H54 (cell line): ENCODE data around the gene AGAP1.

Experiments
- DNase-seq: peaks from one replicate; pipeline ENCODE4 v3.0.0; 2011; ENCODE audit warnings: low spot score, mixed read lengths; ENCODE audit not compliant: insufficient read length
- FAIRE-seq: peaks from 3 replicates; lab custom pipeline; 2011; peaks lifted over from hg19 to GRCh38; lab: Jason Lieb, UNC
- POLR2A ChIP-seq: IDR thresholded peaks from 2 replicates; pipeline ENCODE4 v1.6.1; 2011; ENCODE audit warnings: low read depth, mild to moderate bottlenecking, low read length

Gene AGAP1

DNA sequence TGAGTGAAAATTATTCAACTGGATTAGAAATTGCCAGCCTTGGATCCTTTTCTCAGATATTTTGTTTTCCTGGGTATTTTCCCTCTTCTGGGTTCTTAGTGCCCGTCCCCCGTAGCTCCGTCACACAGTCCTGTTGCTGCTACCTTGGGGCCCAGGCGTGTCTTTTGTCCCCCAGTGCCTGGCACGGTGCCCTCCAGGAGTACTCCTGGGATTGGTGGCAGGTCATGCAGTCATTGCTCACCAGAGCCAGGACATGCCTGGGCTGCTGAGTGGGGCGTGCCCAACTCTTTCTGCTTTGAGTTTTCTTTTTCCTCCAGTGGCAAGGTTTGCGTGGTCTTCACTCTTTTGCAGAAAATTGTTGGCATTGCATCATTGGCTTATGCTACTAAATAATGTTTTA lies 275.2 kb downstream of the AGAP1 start:
- no peak for DNase-seq
- no peak for FAIRE-seq
- TF ChIP-seq POLR2A, result no peak

DNA sequence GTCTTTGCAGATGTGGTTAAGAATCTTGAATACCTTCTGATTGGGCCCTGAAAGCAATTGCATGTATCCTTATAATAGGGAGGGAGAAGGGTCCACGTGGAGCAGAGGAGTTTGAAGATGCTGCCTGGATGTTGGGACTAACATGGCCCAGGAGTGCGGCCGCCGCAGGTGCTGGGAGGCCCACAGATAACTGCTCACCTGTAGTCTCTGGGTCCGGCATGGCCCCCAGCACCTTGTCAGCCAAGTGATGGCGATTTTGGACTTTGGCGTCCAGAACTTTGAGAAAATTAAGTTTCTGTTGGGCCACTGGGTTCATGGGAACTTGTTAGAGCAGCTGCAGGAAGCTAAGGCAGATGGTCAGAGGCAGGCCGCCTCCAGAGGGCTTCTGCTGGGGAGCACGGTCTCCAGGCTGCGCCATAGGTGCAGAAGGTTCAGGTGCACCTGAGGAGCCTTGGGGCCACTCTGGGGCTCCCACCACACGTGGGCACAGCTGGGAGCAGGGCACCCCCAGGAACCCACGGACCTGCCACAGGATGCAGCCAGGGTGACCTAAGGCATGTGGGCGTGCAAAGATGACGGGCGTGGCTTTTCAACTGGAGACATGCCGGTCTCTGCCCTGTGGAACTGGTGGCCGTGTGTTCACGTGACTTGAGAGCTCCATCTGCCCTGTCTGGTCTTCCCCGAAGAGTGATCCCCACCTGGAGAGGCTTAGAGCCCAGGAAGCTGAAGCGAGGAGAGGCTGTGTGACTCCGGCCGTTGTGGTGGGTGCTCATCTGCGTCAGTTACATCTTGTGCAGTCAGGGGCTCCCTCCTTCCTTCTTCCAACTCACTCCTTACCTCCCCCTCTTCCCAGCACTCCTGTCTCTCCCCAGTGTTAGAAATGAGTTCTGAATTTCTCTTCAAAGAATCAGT lies 277.3 kb downstream of the AGAP1 start:
- TF ChIP-seq POLR2A, result no peak
- FAIRE-seq (no peak), DNase-seq (no peak)

DNA sequence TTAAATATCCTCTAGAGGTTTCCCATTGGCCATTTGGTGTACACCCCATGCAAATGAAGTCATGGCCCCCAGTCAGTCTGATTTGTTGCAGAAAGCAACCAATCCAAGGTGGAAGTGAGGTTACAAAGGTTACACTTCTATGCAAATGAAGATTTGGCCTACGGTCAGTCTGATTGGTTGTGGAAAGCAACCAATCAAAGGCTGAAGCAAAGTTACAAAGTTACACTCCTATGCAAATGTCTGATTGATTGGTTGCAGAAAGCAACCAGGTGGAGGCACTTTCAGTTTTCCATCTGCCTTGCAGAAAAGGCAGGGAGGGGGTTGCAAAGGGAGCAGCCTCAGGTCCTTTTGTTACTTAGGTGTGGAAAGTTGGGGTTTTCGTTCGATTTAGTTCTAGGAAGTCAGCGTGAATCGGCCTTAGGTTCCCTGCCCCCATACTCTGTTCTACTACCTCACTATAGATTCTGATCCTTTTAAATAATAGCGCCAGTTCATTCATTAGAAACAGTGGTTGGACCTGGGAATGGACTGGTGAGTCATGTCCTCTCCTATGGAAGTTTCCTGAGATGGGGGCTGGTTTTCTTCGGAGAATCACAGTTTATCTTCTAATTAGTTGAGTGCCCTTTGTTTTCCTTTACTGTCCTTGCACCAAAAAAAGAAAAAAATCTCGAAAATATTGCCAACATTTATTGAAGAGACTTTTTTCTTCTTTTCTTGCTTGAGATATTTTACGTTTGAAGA lies 279.5 kb downstream of the AGAP1 start:
- FAIRE-seq, result no peak
- DNase-seq, result no peak
- no peak for TF ChIP-seq POLR2A

DNA sequence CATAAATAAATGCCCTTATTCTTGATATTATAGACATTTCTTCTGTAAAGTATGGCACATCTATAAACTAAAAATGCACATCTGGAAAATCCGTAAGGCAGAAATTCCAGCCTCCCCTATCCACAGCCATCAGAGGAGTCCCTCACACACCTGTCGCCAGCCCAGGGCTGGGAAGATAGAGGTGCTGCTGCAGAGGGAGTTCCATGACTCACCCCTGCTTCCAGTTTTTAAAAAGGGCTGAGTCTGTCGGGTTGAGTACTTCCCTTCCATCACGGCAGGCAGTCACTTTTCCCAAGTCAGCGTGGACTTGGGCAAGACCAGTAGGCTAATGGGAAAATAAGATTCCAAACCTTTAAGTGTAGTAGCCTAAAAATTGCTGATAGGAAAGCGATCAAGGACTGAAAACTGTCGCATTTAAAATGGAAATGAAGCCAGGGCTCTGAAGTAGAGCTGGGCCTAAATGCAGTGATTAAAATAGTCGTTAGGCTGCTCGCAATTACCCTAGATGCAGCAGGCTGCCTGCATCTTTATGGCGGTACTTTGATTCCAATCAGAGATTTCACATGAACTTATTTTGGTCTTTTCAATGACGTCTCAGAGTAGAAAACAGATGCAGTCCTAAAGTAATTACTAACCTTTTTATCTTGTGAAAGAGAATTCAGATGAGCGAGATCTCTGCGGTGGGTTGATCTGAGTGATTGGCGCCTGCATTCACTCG lies 280.5 kb downstream of the AGAP1 start:
- no peak for TF ChIP-seq POLR2A
- no peak for DNase-seq
- FAIRE-seq, result no peak

DNA sequence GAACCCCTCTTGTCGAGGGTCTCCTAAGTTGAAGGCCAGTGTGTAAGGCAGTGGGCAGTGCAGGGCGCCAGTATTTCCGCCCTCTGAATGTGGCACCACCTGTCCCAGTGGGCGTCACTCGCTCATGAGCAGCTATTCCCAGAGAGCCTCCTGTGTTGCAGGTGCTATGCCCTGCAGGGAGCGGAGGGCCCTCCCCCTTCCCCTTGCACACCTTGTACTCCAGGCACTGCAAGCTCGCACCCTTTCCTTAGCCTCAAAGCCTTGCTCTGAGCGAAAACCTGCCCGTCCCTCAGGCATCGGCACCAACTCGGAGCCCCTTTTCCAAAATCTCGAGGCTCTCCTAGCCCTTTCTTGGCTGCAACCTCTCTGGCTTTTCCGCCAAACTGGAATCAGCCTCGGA lies 282.7 kb downstream of the AGAP1 start:
- no peak for TF ChIP-seq POLR2A
- DNase-seq (no peak), FAIRE-seq (no peak)

DNA sequence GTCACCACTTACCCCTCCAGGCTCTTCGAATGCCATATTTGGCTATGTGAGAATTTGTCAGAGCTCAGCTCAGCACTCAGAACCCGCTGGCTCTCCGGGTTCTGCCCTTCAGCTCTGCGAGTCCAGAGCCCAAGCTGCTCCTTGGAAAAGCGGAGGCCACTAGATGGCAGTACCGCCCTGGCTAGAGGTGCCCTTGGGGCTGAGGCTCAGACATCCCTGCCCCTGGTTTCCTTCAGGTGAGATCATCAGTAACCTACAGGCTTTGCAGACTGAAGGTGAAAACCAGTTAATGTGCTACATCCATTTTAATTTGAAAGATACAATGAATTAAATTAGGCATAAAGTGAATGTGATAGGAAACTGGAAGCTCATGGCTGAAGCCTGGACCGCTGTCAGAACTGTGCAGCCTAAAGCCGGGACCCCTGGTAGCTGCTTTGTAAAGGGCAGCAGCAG lies 285.6 kb downstream of the AGAP1 start:
- no peak for TF ChIP-seq POLR2A
- FAIRE-seq, result peak; percentile 88
- DNase-seq, result peak; percentile 71

DNA sequence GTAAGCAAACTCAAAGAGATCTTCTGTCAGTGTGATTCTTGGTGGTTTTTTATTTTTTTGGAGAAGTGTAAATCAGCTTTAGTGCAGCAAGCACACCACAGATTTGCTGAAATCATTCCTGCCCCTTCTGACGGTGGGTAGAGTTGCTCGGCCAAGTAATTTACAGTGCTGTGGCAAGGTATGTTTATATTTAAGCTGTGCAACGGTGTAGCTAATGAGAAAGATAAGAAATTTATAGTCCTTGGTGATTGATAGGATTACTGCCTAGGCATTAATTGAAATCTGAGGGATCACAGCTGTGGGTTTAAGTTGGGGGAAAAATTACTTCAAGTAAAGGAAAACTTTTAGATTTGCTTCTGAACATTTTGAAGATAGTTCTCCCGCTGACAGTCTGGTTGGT lies 286.6 kb downstream of the AGAP1 start:
- no peak for FAIRE-seq
- DNase-seq, result no peak
- TF ChIP-seq POLR2A, result no peak

DNA sequence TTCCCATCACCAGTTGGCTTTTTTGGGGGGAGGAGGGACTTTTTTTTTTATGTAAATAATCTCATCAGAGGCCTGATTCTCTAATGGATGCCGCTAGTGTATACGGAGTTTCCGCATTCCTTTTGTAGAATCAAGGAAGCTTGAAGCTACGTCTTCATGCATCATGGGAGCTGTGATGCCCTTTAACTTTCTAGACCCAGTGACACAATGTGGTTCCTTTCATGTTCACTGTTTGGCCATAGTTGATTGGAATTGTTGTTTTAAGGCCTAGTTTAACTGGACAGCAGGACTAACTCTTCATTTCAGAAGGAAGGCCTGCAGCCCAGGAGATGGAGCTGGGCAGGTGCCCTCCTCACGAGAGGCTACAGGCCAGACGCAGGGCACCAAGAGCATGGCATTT lies 287.9 kb downstream of the AGAP1 start:
- no peak for TF ChIP-seq POLR2A
- FAIRE-seq (no peak), DNase-seq (no peak)

DNA sequence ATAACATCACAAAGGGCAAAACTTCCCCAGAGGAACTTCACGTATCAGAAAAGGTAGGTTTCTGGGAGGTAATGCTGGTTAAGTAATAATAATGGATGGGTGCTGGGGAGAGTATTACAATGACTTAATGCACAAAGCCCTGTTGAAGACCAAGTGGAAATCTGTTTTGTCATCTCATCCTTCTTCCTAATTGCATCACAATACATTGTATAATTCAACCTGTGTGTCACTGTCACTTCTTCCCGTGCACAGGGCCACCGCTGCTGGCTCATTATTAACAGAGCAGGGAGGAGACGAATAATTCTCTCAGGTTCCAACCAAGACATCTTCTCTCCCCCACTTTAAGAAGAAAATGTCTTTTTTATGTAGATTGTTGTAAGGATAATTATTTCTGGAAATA lies 290.9 kb downstream of the AGAP1 start:
- no peak for FAIRE-seq
- no peak for DNase-seq
- TF ChIP-seq POLR2A, result no peak

DNA sequence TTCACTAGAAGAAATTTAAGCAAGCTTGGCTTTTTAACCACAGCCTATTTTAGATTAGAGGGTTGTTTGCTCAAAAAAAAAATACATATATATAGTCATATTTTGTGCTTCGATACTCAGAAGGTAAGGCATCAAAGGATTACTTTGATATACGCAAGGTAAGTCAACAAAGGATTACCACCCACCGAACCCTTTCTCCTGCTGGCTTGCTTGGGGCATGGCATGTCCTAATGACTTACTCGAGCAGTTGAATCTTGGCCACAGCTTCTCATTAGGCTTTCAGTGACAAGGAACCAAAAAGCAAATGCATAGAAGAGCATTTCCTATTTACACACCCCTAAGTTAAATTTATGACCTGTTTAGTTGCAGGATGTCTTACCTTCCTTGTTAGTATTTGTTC lies 295.7 kb downstream of the AGAP1 start:
- TF ChIP-seq POLR2A, result no peak
- DNase-seq (no peak), FAIRE-seq (no peak)

DNA sequence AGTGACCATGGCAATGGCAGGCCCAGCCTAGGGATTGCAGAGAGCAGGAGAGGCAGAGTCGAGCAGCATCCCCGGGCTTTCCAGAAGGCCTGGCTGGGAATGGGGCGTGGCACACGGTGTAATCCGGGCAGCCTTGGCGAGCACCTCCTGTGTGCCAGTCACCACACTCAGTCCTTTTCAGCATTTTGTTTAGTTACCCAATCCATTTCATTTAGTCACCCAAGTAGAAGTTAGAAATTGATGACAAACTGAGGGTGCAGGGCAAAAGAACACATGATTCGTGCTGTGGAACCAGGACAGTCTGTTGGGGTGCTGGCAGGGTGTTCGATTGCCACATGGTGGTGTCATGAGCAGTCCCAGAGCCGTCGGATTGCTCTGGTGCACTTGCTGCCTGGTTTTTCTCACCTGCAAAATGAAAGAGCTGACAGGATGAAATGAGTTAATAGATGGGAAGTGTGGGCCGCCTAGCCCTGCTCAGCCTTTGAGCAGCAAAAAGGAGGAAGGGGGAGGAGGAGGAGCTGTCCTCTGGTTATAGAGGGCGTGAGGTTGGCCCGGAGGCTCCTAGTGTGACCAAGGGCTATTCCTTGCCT lies 299.4 kb downstream of the AGAP1 start:
- FAIRE-seq, result peak; percentile 80
- peak; percentile 53 for DNase-seq
- TF ChIP-seq POLR2A, result no peak

DNA sequence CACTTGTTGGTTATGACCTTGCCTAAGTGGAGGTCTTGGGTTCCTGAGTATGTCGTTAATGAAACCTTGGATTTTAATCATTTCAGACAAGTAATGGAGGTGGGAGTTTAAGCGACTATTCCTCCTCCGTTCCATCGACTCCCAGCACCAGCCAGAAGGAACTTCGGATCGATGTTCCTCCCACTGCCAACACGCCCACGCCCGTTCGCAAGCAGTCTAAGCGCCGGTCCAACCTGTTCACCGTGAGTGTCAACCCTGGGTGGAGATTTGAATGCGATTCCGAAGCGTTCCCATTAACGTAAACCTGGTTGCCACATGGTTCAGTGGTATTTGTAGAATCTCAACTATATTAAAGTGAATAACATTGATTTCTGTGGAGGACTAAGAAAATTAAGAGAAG lies 305.4 kb downstream of the AGAP1 start:
- no peak for DNase-seq
- FAIRE-seq, result no peak
- TF ChIP-seq POLR2A, result no peak

DNA sequence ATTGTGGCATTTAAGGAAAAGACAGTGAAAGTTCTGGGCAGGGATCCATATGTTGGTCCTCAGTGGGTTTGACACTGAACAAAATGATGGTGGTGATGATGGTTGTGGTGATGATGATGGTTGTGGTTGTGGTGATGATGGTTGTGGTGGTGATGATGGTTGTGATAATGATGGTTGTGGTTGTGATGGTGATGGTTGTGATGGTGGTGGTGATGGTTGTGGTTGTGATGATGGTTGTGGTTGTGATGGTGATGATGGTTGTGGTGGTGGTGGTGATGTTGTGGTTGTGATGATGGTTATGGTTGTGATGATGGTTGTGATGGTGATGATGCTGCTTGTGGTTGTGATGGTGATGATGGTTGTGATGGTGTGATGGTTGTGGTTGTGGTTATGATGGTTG lies 308.7 kb downstream of the AGAP1 start:
- DNase-seq, result no peak
- FAIRE-seq, result no peak
- TF ChIP-seq POLR2A, result no peak
